ENCODE measurements around the gene WDR82. TPM values are rescaled to one million over a fixed set of nuclear protein-coding genes. Genes with fewer than 3 reads are reported as not detected.
A peak's percentile ranks its signal among the peaks of the same experiment; 100 is the strongest.

WDR82 gene
- total RNA-seq, 4 donors from 2014 or later: 24.6 to 128 (median 70.3) TPM

DNA sequence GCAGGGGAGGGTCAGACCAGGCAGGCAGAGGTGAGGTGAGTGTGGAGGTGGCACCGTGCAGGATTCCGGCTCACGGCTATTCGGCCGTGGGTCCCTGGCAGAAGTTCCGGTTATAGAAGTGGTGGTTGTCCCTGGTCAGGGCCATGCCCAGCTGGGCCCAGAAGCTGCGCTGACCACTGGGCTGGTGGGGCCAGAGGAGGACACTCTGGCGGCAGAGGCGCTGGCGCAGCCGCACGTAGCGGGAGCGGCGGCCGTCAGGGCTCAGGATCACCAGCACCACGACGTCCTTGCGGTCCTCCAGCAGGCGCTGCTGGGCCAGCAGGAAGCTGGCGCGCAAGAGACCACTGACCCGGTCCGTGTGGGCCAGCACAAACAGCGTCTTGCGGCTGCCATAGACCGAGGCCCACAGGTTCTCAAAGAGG lies 57.3 kb downstream of the WDR82 start:
- Histone ChIP-seq H3K27me3 (no peaks in the 10 kb centered on the region), H3K36me3 (no peaks in the 10 kb centered on the region), H3K27ac (no peak overlapping the region), H3K9me3 (no peaks in the 10 kb centered on the region), H3K4me1 (peaks cover 4 to 10% of the 10 kb centered on the region in 2 donors), H3K4me3 (no peak overlapping the region)
- no peak for DNase-seq
- intact Hi-C loops (cut with DNase I; ENCODE audit: low total_unique reads): loop anchor here (5.0 kb wide), 1 partner anchor 121 kb away; no protein-coding TSS in a partner anchor
- TF ChIP-seq, protein P1, sequence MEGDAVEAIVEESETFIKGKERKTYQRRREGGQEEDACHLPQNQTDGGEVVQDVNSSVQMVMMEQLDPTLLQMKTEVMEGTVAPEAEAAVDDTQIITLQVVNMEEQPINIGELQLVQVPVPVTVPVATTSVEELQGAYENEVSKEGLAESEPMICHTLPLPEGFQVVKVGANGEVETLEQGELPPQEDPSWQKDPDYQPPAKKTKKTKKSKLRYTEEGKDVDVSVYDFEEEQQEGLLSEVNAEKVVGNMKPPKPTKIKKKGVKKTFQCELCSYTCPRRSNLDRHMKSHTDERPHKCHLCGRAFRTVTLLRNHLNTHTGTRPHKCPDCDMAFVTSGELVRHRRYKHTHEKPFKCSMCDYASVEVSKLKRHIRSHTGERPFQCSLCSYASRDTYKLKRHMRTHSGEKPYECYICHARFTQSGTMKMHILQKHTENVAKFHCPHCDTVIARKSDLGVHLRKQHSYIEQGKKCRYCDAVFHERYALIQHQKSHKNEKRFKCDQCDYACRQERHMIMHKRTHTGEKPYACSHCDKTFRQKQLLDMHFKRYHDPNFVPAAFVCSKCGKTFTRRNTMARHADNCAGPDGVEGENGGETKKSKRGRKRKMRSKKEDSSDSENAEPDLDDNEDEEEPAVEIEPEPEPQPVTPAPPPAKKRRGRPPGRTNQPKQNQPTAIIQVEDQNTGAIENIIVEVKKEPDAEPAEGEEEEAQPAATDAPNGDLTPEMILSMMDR (IDR thresholded peaks at IDR 0.05): no peak
- no peak for TF ChIP-seq POLR2A (IDR thresholded peaks at IDR 0.05)

DNA sequence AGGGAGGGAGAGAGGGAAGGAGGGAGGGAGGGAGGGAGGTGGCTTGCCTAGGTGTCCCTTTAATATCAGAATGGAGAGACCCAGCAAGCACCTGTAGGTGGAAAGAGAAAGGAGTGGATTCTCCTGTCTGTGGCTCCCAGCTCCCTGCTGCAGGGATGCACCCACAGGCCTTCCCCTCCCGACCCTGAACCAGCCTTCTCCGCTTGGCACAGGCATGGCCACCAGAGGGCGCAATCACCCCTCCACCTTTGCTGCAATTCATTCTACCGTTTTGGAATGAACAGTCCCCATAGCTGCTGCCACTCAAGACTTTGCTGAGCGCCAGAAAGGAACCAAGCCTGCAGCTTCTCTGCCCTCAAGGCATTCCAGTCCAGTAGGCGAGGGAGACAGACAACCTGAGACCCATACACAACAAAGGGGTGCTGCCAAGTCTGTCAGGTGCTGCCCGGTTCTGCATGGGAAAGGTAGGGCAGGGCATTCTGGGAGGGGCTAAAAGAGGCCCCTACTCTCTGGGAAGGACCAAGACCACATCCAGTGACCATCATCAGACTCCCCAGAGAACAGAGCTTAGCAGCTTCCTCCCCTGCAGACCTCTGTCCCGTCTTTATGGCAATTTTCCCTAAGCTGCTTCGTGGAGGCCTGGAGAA lies 57.9 kb downstream of the WDR82 start:
- TF ChIP-seq, protein P1 (IDR thresholded peaks at IDR 0.05): peak; percentile 86 to 95 (median 88)
- no peak for TF ChIP-seq POLR2A (IDR thresholded peaks at IDR 0.05)
- Histone ChIP-seq H3K27ac (no peak overlapping the region), H3K4me3 (no peak overlapping the region), H3K27me3 (no peaks in the 10 kb centered on the region), H3K9me3 (no peaks in the 10 kb centered on the region), H3K36me3 (no peaks in the 10 kb centered on the region), H3K4me1 (peaks cover 4 to 10% of the 10 kb centered on the region in 2 donors)
- intact Hi-C loops (cut with DNase I; ENCODE audit: low total_unique reads): loop anchor here (5.0 kb wide), 1 partner anchor 122 kb away; no protein-coding TSS in a partner anchor
- peak; percentile 89 to 90 for DNase-seq

DNA sequence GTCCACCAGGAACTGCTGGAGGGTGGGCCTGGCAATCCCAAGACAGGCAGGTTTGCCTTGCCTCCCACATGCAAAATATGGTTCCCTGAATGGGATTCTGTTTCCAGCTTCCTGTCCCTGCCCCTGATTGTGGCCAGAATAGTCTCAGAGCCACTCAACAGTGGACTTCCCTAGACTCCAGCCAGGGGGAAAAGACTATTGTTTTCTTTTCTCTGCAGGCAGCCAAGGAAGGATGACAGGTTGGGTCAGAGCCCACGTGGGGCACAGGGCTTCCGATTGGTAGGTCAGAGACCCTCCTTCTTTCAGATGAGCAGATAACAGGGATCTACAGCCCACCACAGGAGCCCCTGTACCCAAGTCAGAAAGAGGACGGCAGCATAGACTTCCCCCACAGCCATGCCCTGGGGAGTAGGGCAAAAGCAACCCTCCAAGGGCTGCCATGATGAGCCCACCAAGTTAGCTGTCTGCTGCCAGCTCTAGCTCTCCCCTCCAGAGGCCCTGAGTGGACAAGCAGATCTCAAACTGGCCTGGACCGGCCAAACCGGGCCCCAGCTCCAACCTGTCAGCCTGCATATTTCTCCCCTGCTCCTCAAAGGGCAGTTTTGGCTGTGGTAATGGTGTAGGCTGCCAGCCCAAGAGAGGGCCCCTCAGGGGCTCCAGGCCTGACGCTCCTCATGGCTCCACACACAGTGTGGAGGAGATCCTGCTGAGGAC lies 59.4 kb downstream of the WDR82 start:
- Histone ChIP-seq H3K27ac (peak overlapping the region; percentile 25 to 79), H3K9me3 (no peaks in the 10 kb centered on the region), H3K4me1 (peaks cover 4 to 10% of the 10 kb centered on the region in 2 donors), H3K4me3 (no peak overlapping the region), H3K27me3 (no peaks in the 10 kb centered on the region), H3K36me3 (no peaks in the 10 kb centered on the region)
- no peak for DNase-seq
- intact Hi-C loops (cut with DNase I; ENCODE audit: low total_unique reads): no loop called here
- TF ChIP-seq, protein P1 (IDR thresholded peaks at IDR 0.05): peak in 1 of 4 experiments; percentile 11
- TF ChIP-seq POLR2A (IDR thresholded peaks at IDR 0.05): no peak

DNA sequence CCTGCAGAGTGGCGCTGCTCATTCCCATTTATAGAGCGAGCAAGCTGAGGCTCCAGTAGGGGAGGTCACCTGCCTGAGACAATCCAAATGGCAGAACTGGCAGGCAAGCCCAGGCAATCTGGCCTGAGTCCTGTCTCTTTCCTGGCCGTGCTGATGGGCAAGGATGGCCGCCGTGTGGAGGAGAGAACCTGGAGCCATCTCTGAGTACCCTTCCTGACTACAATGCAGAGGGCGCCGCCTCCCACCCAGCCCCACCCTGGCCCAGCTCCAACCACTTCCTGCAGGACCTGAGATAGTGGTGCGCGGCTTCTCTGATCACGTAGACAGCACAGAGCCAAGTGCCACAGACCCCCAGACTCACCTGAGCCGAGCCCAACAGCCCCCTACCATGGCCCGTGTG lies 60.0 kb downstream of the WDR82 start:
- H3K4me1 ChIP-seq: peaks cover 4 to 10% of the 10 kb centered on the region in 2 donors

More for the DNA sequence above, 60.0 kb downstream of the WDR82 start:
- H3K27ac ChIP-seq: peak overlapping the region in 1 of 2 donors; percentile 79
- intact Hi-C loops (cut with DNase I; ENCODE audit: low total_unique reads): no loop called here
- H3K9me3 ChIP-seq: no peaks in the 10 kb centered on the region
- H3K36me3 ChIP-seq: no peaks in the 10 kb centered on the region
- H3K4me3 ChIP-seq: no peak overlapping the region
- TF ChIP-seq POLR2A (IDR thresholded peaks at IDR 0.05): no peak
- TF ChIP-seq, protein P1 (IDR thresholded peaks at IDR 0.05): no peak
- H3K27me3 ChIP-seq: no peaks in the 10 kb centered on the region
- no peak for DNase-seq

Measured in uterus (tissue), 4 donors.